Neural progenitor cell (in vitro differentiated cells): Measurements from ENCODE around the gene PLA2G3. TPM values are rescaled to one million over a fixed set of nuclear protein-coding genes. Genes with fewer than 3 reads are reported as not detected.
A peak's percentile ranks its signal among the peaks of the same experiment; 100 is the strongest.

Experiments used
- DNase-seq: peaks from one replicate; pipeline ENCODE4 v3.0.0-alpha.2; 2016; ENCODE audit warnings: low spot score
- H2AFZ ChIP-seq: fragments of 200-600 bp; sonication (generic); replicated peaks from 2 replicates; pipeline ENCODE4 v1.6.1; 2016; ENCODE audit warnings: antibody characterized with exemption
- H3F3A ChIP-seq: fragments of 200-600 bp; sonication (generic); 2 replicates; pipeline ENCODE4 v1.6.1; 2016; ENCODE audit warnings: antibody characterized with exemption, low read depth
- H3K27ac ChIP-seq: fragments of 200-600 bp; sonication (generic); 2 replicates; pipeline ENCODE4 v1.5.1; 2016; ENCODE audit warnings: mild to moderate bottlenecking
- H3K27me3 ChIP-seq: fragments of 200-600 bp; sonication (generic); 2 replicates; pipeline ENCODE4 v1.6.1; 2016; ENCODE audit warnings: mild to moderate bottlenecking, moderate library complexity
- H3K36me3 ChIP-seq: fragments of 200-600 bp; sonication (generic); 2 replicates; pipeline ENCODE4 v1.5.1; 2016
- H3K4me1 ChIP-seq: fragments of 200-600 bp; sonication (generic); 2 replicates; pipeline ENCODE4 v1.6.1; 2016; ENCODE audit warnings: mixed run types
- H3K4me2 ChIP-seq: fragments of 200-600 bp; sonication (generic); 2 replicates; pipeline ENCODE4 v1.6.1; 2016
- H3K4me3 ChIP-seq: fragments of 200-600 bp; sonication (generic); 2 replicates; pipeline ENCODE4 v1.5.1; 2016
- H3K79me2 ChIP-seq: fragments of 200-600 bp; sonication (generic); 2 replicates; pipeline ENCODE4 v1.6.1; 2016; ENCODE audit warnings: low read depth
- H3K9ac ChIP-seq: fragments of 200-600 bp; sonication (generic); 2 replicates; pipeline ENCODE4 v1.6.1; 2016
- H3K9me3 ChIP-seq: fragments of 200-600 bp; sonication (generic); 2 replicates; pipeline ENCODE4 v1.5.1; 2016; ENCODE audit warnings: low read depth
- H4K20me1 ChIP-seq: fragments of 200-600 bp; sonication (generic); 2 replicates; pipeline ENCODE4 v1.6.1; 2016; ENCODE audit warnings: low read depth
- H3K27ac Mint-ChIP-seq: 3 replicates; pipeline ENCODE4 v1.8.0; 2021; ENCODE audit warnings: mixed read lengths
- H3K27me3 Mint-ChIP-seq: 2 replicates; pipeline ENCODE4 v1.8.0; 2022; ENCODE audit warnings: low read depth, mild to moderate bottlenecking, inconsistent platforms, moderate library complexity, mixed read lengths; ENCODE audit not compliant: insufficient read depth
- H3K36me3 Mint-ChIP-seq: 3 replicates; pipeline ENCODE4 v1.8.0; 2021; ENCODE audit warnings: mixed read lengths
- H3K4me1 Mint-ChIP-seq: 3 replicates; pipeline ENCODE4 v1.8.0; 2021; ENCODE audit warnings: mixed read lengths
- H3K4me3 Mint-ChIP-seq: 3 replicates; pipeline ENCODE4 v1.8.0; 2021; ENCODE audit warnings: mild to moderate bottlenecking, moderate library complexity, mixed read lengths
- H3K9me3 Mint-ChIP-seq: 3 replicates; pipeline ENCODE4 v1.8.0; 2020; ENCODE audit warnings: mixed read lengths
- EZH2 ChIP-seq: fragments of 200-600 bp; sonication (generic); IDR thresholded peaks from 2 replicates; pipeline ENCODE4 v1.6.1; 2017; ENCODE audit warnings: antibody characterized with exemption, mild to moderate bottlenecking, moderate library complexity
- EZH2phosphoT487 ChIP-seq: fragments of 200-600 bp; sonication (generic); IDR thresholded peaks from 2 replicates; pipeline ENCODE4 v1.6.1; 2017; ENCODE audit warnings: antibody characterized with exemption
- total RNA-seq: library from RNA; depleted of rRNA; stranded (reverse); fragments of >200 nt; gene quantifications from 2 replicates; pipeline ENCODE4 v1.2.3, GENCODE V29; 2015; ENCODE audit warnings: low replicate concordance
- TF ChIP-seq, protein P1 (sequence below): fragments of 200-600 bp; sonication (generic); IDR thresholded peaks from 2 replicates; pipeline ENCODE4 v1.5.1; 2017; ENCODE audit warnings: antibody characterized with exemption, mild to moderate bottlenecking

PLA2G3 gene
- total RNA-seq, 1 donor from 2014 or later: 0.41 TPM

DNA sequence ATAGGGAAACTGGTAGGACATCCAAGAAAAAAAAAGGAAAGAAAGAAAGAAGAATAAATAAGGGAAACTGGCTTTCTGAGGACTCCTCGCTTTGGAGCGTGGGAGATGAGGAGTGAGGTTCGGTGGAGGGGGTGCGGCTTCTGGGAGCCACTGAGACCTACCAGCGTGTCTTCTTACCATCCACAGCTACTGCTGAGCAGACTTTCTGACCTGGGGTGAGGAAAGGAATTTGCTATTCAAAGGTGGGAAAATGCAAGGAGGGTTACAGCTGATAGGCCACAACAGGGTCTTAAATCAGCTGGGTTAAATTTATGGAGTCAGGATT is 32.5 kb downstream of the PLA2G3 start:
- no peak overlapping the region for H3K9ac ChIP-seq
- no peaks in the 10 kb centered on the region for H3K9me3 ChIP-seq
- H4K20me1 ChIP-seq: peaks cover 12% of the 10 kb centered on the region
- H3K36me3 ChIP-seq: no peaks in the 10 kb centered on the region
- Mint-ChIP-seq H3K36me3 (peaks cover 2% of the 10 kb centered on the region), H3K27me3 (peaks cover 5% of the 10 kb centered on the region), H3K9me3 (no peaks in the 10 kb centered on the region), H3K27ac (peak overlapping the region; percentile 44), H3K4me1 (peaks cover 12% of the 10 kb centered on the region), H3K4me3 (peak overlapping the region; percentile 91)
- no peak overlapping the region for H3K27ac ChIP-seq
- TF ChIP-seq, protein P1, sequence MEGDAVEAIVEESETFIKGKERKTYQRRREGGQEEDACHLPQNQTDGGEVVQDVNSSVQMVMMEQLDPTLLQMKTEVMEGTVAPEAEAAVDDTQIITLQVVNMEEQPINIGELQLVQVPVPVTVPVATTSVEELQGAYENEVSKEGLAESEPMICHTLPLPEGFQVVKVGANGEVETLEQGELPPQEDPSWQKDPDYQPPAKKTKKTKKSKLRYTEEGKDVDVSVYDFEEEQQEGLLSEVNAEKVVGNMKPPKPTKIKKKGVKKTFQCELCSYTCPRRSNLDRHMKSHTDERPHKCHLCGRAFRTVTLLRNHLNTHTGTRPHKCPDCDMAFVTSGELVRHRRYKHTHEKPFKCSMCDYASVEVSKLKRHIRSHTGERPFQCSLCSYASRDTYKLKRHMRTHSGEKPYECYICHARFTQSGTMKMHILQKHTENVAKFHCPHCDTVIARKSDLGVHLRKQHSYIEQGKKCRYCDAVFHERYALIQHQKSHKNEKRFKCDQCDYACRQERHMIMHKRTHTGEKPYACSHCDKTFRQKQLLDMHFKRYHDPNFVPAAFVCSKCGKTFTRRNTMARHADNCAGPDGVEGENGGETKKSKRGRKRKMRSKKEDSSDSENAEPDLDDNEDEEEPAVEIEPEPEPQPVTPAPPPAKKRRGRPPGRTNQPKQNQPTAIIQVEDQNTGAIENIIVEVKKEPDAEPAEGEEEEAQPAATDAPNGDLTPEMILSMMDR: no peak
- TF ChIP-seq EZH2phosphoT487: no peak
- no peak for TF ChIP-seq EZH2
- peak overlapping the region; percentile 60 for H3K4me2 ChIP-seq
- peaks cover 44% of the 10 kb centered on the region for H3K27me3 ChIP-seq
- no peak for DNase-seq
- no peaks in the 10 kb centered on the region for H3K79me2 ChIP-seq
- no peaks in the 10 kb centered on the region for H3K4me1 ChIP-seq
- H2AFZ ChIP-seq: no peak overlapping the region
- peaks cover 7% of the 10 kb centered on the region for H3F3A ChIP-seq
- peak overlapping the region; percentile 57 for H3K4me3 ChIP-seq

DNA sequence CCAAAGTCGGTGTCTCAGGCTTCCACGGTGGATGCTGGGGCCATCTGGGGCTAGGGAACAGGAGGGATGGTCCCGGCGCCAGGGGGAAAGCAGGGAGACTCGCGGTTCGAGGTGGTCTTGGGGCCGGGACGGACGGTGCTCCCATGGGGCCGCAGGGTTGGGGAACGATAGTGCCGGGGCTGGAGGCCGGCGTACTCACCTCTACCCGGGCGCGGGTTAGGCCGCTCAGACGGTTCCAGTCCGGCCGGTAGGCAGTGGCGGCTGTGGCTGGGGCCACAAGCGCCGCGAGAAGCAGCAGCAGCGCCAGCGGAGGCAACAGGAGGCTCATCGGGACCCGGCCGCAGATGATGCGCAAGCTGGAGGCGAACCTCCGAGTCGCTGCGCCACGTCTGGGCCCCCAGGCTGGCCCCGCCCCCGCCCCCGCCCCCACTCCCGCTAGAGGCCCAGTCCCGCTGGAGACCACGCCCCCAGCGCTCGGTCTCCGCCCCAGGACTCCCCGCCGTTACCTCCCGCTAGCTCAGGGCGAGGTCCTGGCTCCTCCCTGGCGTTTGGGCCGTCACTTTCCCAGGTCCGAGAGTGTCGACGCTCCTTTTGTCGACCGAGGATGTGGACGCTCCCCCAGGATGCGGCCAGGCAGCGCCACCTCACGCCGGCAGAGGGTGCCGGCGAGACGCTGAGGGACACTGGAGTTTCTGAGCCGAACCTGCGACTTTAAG is 33.0 kb downstream of the PLA2G3 start, which contains the start of gene SELENOM:
SELENOM (minus strand) TSS at position 391 of the 716 bp plus-strand sequence; CDS start at position 328, 63 bp downstream.
- no peak within 1 kb of the TSS for H3K9ac ChIP-seq
- H3K4me3 ChIP-seq: peak within 1 kb of the TSS; percentile 57
- Mint-ChIP-seq H3K9me3 (no peaks in the 10 kb centered on the region), H3K27me3 (peaks cover 5% of the 10 kb centered on the region), H3K27ac (peak within 1 kb of the TSS; percentile 44), H3K4me3 (peak within 1 kb of the TSS; percentile 91), H3K4me1 (peaks cover 12% of the 10 kb centered on the region), H3K36me3 (peaks cover 2% of the 10 kb centered on the region)
- peak; percentile 56 for TF ChIP-seq EZH2
- TF ChIP-seq EZH2phosphoT487: no peak
- TF ChIP-seq, protein P1: peak; percentile 89
- peaks cover 7% of the 10 kb centered on the region for H3F3A ChIP-seq
- DNase-seq: peak; percentile 96
- H3K36me3 ChIP-seq: no peaks in the 10 kb centered on the region
- H4K20me1 ChIP-seq: peaks cover 12% of the 10 kb centered on the region
- H3K79me2 ChIP-seq: no peaks in the 10 kb centered on the region
- no peaks in the 10 kb centered on the region for H3K4me1 ChIP-seq
- peak within 1 kb of the TSS; percentile 20 for H2AFZ ChIP-seq
- no peaks in the 10 kb centered on the region for H3K9me3 ChIP-seq
- peaks cover 44% of the 10 kb centered on the region for H3K27me3 ChIP-seq
- no peak within 1 kb of the TSS for H3K27ac ChIP-seq
- peak within 1 kb of the TSS; percentile 74 for H3K4me2 ChIP-seq

DNA sequence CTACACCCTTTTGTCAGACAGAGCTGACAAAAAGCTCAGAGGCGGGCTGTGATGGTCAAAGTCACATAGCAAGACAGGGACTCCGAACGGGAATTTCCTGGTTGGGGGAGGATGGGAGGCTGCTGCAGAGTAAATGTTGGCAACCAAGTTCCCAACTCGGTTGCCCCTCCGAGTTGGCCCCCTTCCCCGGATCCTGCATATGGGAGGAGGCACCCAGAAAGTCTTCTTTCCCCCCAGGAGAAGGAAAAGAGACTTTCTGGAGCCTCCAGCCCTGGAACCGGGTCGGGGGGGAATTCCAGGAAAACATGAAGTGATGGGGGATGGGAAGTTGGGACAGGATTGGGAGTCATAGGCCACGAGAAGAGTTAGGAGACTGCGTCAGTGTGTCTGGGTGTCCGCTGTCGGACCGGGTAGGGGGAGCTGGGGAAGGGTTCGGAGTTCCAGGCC is 33.6 kb downstream of the PLA2G3 start:
- peaks cover 12% of the 10 kb centered on the region for H3K4me1 Mint-ChIP-seq
- TF ChIP-seq EZH2: no peak
- H3K27me3 ChIP-seq: peaks cover 44% of the 10 kb centered on the region
- H3K9me3 Mint-ChIP-seq: no peaks in the 10 kb centered on the region
- H3K9ac ChIP-seq: no peak overlapping the region
- H3K4me2 ChIP-seq: peak overlapping the region; percentile 74
- no peaks in the 10 kb centered on the region for H3K4me1 ChIP-seq
- H3K4me3 ChIP-seq: peak overlapping the region; percentile 57
- no peak overlapping the region for H3K27ac ChIP-seq
- H3K36me3 ChIP-seq: no peaks in the 10 kb centered on the region
- peaks cover 5% of the 10 kb centered on the region for H3K27me3 Mint-ChIP-seq
- no peak overlapping the region for H3K27ac Mint-ChIP-seq
- peak overlapping the region; percentile 20 for H2AFZ ChIP-seq
- no peaks in the 10 kb centered on the region for H3K9me3 ChIP-seq
- H4K20me1 ChIP-seq: peaks cover 12% of the 10 kb centered on the region
- peaks cover 7% of the 10 kb centered on the region for H3F3A ChIP-seq
- H3K4me3 Mint-ChIP-seq: peak overlapping the region; percentile 91
- H3K36me3 Mint-ChIP-seq: peaks cover 2% of the 10 kb centered on the region
- DNase-seq: no peak
- H3K79me2 ChIP-seq: no peaks in the 10 kb centered on the region

DNA sequence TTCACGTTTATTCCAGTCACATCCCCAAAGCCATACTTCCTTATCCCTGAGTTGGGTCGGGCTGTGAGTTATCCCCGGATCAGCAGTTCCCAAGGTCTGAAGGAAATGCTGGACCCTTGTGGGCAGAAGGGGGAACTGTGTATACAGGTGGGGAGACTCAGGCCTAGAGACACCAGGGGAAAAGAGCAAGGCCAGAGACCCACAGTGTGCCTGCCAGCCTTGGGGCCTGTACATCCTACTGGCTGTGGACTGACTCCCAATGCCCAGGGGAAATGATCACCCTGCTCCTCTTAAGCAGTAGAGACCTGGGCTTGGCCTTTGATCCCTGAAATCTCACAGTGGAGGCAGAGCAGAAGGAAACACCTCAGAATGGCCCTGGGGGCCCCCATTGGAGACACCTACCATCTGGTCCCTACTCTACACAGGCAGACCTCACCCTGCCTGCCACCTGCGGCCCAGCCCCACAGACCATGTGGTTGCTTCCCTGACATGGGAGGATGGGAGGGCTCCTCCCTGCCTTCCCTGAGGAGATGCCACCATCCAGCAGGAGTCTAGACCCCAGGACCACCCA is 34.2 kb downstream of the PLA2G3 start:
- no peak overlapping the region for H3K27ac Mint-ChIP-seq
- Histone ChIP-seq H3K4me2 (no peak overlapping the region), H2AFZ (no peak overlapping the region), H3K4me3 (no peak overlapping the region), H3K27ac (no peak overlapping the region), H3F3A (peaks cover 7% of the 10 kb centered on the region), H3K27me3 (peaks cover 44% of the 10 kb centered on the region), H4K20me1 (peaks cover 12% of the 10 kb centered on the region), H3K36me3 (no peaks in the 10 kb centered on the region), H3K9ac (no peak overlapping the region), H3K4me1 (no peaks in the 10 kb centered on the region), H3K79me2 (no peaks in the 10 kb centered on the region), H3K9me3 (no peaks in the 10 kb centered on the region)
- DNase-seq: no peak
- H3K4me3 Mint-ChIP-seq: peak overlapping the region; percentile 91
- no peaks in the 10 kb centered on the region for H3K9me3 Mint-ChIP-seq
- H3K4me1 Mint-ChIP-seq: peaks cover 12% of the 10 kb centered on the region
- H3K36me3 Mint-ChIP-seq: peaks cover 2% of the 10 kb centered on the region
- TF ChIP-seq, protein P1: no peak
- TF ChIP-seq EZH2 (no peak), EZH2phosphoT487 (no peak)
- peaks cover 5% of the 10 kb centered on the region for H3K27me3 Mint-ChIP-seq
